Measurements from ENCODE around the gene ARID1B. TPM values are rescaled to one million over a fixed set of nuclear protein-coding genes. Genes with fewer than 3 reads are reported as not detected.

Gene ARID1B
- total and polyA plus RNA-seq, 10 of the 15 experiments (the other 5 are each of a cell fraction or from before 2014, with no cell fraction given): 24.7 to 133 (median 54.6) TPM

GRCh38 chr6:156848123-156848522, 70.9 kb downstream of the ARID1B start:
- H3K4me2 ChIP-seq (ENCODE audit: control insufficient read depth, insufficient read depth): no peak overlapping the region; the same call in 1 of the 2 replicates
- H3K36me3 ChIP-seq (ENCODE audit: control insufficient read depth in 2 of 2, insufficient read depth in 2 of 2, low read length in 1 of 2): peaks cover 1 to 3% of the 10 kb centered on the region in 2 experiments; a peak in 2 of 4 replicates
- in situ Hi-C loops (cut with MboI): no loop called here
- 0 out of 2 replicates have a peak overlapping the region, but pooled peaks have one; percentile 17 for H3K4me3 ChIP-seq
- peak overlapping the region; percentile 4; the same call in 1 of the 2 replicates for H3K27ac ChIP-seq (ENCODE audit: control insufficient read depth, insufficient read depth)
- RAD21 ChIA-PET (ENCODE audit: unreplicated experiment): interaction anchor here (0.5 to 2.1 kb wide), 8 partner anchors 24 to 1115 kb away, joined by 3 to 7 read pairs (median 3); no protein-coding TSS in a partner anchor
- no peaks in the 10 kb centered on the region for H4K20me1 ChIP-seq (ENCODE audit: control insufficient read depth, insufficient read depth)
- POLR2A ChIA-PET: no interaction called here
- no peaks in the 10 kb centered on the region for H3K9me3 ChIP-seq (replicated peaks; ENCODE audit: control insufficient read depth, insufficient read depth, low read length)
- no peak for ATAC-seq
- intact Hi-C loops (cut with micrococcal nuclease; ENCODE audit: unreplicated experiment): no loop called here
- peaks cover 98% of the 10 kb centered on the region for H3K79me2 ChIP-seq (ENCODE audit: control insufficient read depth, insufficient read depth, low read length)
- CTCF ChIA-PET: interaction anchor here (1.0 kb wide), 1 partner anchor 68 kb away, joined by 3 read pairs; no protein-coding TSS in a partner anchor
- peaks cover 47% of the 10 kb centered on the region for H3K4me1 ChIP-seq (ENCODE audit: control insufficient read depth, insufficient read depth, low read length)
- BruUV-seq (replicated peaks): no TSS peak
- FAIRE-seq: no peak
- TF ChIP-seq BCLAF1 (IDR thresholded peaks at IDR 0.05) (no peak), ZBTB11 (CRISPR knock-in tag; IDR thresholded peaks at IDR 0.05) (no peak), NR2C1 (IDR thresholded peaks at IDR 0.05) (no peak), HDAC6 (IDR thresholded peaks at IDR 0.05; ENCODE audit: unreplicated experiment) (no peak), POLR2AphosphoS5 (IDR thresholded peaks at IDR 0.05; ENCODE audit: low read length) (no peak), NRF1 (conservative IDR thresholded peaks at IDR 0.05; ENCODE audit: low read depth, low read length) (no peak), GATAD2B (conservative IDR thresholded peaks at IDR 0.05; ENCODE audit: low read depth) (no peak), MAX (IDR thresholded peaks at IDR 0.05; ENCODE audit: low read depth, low read length) (no peak), JUND (IDR thresholded peaks at IDR 0.05; ENCODE audit: low read depth, low read length) (no peak), E4F1 (IDR thresholded peaks at IDR 0.05; ENCODE audit: borderline replicate concordance, partially characterized antibody) (no peak), MYB (IDR thresholded peaks at IDR 0.05; ENCODE audit: borderline replicate concordance, low read depth, low read length) (no peak), CBX3 (IDR thresholded peaks at IDR 0.05; ENCODE audit: borderline replicate concordance, low read depth) (no peak)
- no peak overlapping the region for H3K9ac ChIP-seq (ENCODE audit: control insufficient read depth, insufficient read depth, low read length)
- WGBS (ENCODE audit: insufficient coverage, insufficient replicate concordance, low lambda C conversion rate, missing lambda C conversion rate): 61% methylated on average over 3 of the region's 3 CpGs
- SMC1A ChIA-PET (ENCODE audit: uncharacterized antibody, unreplicated experiment): interaction anchor here (0.8 to 2.1 kb wide), 8 partner anchors 11 to 162 kb away, joined by 3 to 8 read pairs (median 4); no protein-coding TSS in a partner anchor
- no peak overlapping the region for H2AFZ ChIP-seq (ENCODE audit: control insufficient read depth, low read depth, low read length)
- no peak for DNase-seq (ENCODE audit: low read depth, low spot score)
- H3K27me3 ChIP-seq (replicated peaks in 1 of 2; ENCODE audit: control insufficient read depth in 2 of 2, insufficient read depth in 2 of 2, low read length in 1 of 2): no peaks in the 10 kb centered on the region

All from GM12878 (cell line).